Activated effector memory CD4-positive, alpha-beta T cell treated with Interleukin-2 at 50 U/mL for 16 hours (primary cell): ENCODE results near the gene MYADML2.

Experiments
- DNase-seq: peaks from one replicate; pipeline ENCODE4 v3.0.0-alpha.2; 2020

Gene MYADML2

DNA sequence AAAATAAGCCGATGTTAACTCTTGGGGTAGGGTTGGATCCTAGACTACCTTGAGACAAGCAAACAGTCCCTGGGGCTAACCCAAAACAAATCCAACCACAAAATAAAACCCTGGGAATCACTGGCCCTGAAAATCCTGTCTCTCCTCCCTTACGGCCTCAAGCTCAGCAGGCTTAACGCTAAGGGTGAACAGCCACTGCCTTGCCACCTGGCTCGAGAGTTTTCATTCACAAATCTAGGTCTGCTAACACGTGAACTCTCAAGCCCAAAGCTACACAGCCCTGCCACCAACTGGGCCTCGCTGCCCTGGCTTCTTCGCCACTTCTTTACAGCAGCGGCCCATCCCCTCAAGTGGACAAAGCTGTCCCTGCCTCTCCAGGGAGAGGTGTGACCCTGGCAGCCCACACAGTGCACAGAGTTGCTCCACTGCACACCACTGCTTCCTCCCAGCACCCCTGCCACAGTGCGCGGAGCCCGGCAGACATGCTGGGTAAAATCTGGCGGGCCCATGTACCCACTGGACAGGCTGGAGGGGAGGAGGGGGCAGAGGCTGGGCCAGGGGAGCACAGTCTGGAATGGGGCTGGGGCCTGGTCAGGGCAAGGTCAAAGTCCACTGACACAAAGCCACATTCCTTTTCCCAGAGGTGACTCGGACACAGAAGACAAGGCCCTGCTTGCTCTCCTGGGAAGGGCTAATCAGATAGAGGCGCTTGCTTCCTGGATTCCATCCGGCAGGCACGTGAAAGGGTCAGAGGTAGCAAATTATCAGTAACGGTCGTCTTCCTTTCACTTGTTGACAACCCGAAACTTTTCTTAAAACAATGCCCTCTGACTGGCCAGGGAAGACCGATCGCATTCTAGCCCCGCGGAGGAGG, 36.8 kb downstream of the MYADML2 start:
- DNase-seq = no peak

DNA sequence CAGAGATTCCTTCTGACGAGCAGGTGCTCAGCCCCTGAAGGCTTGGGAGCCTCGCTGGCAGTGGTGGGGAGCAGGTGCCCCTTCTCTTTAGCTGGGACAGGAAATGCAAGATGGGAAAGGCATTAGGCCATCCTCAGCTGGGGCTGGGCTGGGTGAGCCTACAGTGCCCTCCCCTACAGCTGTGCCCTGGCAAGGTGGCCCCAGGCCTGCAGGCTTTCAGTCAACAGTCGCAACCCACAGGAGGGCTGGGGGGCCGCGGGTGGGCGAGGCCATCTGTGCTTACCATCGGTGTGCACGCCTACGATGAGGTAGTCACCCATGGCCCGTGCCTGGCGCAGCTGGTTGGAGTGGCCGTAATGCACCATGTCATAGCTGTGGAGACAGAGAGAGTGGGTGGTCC, 37.8 kb downstream of the MYADML2 start:
- DNase-seq = no peak

DNA sequence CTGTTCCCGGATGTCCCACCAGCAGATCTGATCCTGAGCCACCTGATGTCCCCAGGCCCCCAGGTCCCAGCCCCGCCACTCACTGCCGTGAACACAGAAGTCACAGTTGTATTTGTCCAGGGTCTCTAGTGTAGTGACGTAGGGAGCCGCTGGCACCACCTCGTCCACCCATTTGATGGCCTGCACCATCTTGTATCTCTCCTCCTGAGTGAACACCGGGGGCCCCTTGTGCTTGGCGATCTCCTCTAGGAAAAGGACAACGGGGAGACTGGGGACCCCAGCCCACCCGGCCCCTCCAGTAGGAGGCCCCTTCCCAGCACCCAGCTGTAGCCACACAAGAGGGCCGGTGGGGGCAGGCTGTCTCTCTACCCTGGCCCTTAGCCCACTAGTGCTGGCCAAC, 38.2 kb downstream of the MYADML2 start:
- DNase-seq = no peak

DNA sequence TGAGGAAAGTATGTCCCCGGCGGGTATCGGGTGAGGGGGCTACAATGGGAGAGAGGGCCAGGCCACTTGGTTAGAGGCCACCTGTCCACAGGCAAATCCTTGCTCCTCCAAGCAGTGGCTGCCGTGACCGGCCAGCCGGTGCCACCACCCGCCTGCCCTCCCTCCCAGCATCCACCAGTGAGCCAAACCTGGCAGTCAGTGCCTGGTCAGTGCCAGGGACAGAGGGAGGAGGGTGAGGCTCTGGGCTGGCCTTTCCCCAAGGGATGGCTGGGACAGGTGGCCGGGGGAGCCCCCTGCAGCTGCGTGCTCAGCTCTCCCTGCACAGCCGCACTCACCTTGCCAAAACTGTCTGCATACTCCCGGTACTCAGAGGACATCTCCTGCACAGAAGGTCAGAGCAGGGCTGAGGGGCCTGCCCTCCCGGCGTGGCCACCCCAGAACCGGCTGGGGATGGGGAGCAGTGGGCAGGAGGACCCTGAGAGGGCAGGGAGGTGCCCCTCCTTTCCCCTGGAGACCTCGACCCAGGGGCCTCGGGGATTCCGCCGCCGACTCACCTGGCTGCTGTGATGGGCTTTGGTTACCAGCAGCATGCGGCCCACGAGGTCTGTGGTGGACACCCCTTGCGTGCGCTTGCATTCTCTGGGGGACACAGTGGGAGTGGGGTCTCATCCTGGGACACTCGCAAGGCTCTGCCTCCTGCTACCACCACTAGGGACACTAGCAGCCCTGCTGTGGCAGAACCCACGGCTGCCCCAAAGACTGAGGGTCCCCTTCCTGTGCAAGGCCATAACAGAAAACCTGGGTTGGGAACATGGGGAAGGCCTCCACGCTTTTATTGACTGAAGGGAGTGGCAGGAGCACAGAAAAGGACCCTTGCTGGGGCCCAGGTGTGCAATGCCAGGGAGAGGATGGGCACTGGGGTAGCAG, 39.6 kb downstream of the MYADML2 start:
- DNase-seq = no peak

DNA sequence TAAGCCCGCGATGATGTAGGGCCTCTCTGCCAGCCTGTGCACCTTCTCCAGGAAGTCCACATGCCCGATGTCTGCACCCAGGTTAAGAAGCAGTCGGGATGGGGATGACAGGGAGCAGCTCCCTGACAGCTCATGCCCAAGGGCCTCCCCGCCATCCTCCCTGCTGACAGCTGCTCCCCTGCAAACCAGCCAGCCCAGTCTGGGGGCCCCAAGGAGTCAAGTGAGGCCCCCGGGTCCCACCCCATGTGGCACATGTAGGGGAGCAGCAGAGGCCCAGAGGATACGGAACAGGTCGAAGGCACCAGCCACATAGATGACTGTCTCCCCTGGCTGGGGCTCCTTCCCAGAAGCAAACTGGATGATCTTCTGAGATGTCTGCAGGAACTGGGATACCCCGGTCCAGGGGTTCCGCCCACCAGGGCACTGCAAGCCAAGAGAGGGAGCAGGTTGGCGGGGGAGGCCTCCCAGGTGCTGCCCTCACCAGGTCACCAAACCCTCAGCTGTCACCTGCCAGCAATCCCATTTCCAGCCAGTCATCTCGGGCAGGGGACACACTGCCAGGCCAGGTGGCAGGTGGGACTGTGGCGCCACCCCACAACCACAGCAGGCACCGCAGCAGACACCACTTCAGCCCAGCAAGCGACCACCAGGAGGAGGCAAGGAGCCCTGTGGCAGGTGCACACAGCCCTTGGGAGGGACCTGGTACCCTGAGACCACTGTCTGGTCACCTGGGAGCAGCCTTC, 40.4 kb downstream of the MYADML2 start:
- no peak for DNase-seq

DNA sequence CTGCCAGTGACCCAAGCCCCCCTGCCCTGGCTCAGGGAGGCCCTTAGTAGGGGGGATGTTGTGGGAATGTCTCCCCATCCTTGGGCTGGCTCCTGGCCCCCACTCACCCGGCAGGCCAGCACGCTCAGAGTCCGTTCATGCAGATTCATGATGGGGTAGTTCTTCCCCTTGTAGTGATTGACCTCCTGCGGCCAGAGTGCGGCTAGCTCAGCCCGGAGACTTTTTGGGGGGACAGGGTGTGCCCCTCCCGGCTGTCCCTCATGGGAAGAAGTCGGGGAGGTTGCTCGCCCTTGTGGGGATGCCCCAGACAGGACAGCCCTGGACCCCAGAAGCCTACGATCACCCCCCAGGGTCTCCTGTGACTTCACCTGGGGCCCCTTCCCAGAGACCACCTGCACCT, 41.0 kb downstream of the MYADML2 start:
- no peak for DNase-seq

DNA sequence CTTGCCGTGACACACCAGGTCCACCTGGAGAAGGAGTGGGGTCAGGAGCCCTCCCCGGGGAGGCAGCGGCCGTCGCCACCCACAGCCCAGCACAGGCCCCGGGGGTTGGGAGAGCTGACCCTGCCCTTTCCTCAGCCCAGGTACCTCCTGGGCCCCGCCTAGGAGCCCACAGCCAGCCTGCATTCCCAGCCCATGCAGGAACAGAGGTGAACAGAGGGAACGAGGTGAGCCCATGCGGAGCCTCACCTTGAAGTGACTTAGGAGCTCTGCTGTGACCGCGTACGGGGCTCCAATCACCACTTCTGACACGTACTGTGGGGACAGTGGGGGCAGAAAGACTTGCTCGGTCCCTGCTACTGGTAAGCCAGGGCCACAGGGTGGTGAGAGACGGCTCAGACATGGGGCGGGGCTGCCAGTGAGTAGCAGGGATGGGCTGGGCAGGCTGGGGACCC, 41.6 kb downstream of the MYADML2 start:
- DNase-seq = no peak

DNA sequence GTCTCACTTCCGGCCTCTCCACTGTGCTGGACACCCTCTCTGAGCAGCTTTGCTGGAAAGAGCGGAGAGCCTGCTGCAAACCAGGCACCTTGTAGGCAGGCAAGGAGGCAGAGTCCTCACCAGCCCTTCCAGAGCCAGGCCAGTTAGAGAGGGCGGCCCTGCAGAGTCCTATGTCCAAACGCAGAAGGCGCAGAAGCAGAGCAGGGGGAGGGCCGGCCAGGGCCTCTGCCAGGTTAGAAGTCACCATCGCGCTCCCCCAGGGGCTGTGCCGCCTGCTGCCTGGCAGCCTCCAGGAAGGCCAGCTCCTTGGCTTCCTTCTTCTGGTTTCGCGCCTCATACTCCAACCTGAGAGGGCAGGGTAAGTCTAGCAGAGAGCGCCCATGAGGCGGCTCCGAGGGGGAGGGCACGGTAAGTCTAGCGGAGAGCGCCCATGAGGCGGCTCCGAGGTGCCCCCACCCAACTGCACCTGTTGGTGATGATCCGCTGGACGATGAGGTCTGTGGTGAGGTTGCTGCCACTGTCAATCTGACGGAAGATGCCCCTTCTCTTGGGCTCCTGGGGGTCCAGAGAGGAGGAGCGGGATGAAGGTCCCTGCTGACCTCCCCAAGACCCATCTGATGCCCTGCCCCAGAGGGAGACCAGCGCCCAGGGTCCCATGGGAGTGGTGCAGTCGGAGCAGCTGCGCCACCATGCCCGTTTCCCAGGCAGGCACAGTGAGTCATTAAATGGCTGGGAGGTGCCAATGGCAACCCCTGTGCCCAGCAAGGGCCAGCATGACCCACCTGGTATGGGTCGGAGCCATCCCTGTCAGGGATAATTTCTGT, 42.2 kb downstream of the MYADML2 start:
- DNase-seq = no peak

DNA sequence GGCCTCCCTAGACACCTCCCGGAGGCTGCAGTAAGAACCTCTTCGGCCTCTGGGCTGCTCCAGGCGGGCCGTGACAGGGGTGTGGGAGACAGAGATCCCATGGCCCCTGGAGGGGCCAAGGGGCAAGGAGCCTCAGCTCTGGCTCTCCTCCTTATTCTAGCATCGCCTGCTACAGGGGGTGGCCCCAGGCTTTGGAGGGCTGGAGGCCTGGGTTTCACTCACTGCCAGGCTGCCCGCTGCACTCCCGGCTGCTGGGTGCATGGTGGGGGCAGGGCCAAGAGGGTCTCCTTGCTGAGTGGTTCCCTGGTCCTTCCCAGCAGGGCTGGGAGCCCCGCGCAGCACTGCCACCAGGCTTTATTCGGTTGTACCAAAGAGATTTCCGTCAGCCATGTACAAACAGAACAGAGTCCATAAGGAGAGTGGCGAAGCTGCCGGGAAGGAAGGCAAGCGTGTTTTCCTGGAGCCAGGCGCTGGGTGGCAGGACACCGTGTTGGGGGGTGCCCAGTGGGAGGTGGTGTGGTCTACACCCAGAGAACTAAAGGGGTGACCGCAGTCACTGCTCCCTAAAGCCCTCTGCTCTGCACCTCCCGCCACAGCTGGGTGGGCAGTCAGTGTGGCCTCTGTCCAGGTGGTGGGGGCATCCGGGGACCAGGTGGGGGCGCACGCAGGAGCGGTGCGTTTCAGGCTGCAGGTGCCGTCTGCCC, 43.0 kb downstream of the MYADML2 start:
- no peak for DNase-seq

DNA sequence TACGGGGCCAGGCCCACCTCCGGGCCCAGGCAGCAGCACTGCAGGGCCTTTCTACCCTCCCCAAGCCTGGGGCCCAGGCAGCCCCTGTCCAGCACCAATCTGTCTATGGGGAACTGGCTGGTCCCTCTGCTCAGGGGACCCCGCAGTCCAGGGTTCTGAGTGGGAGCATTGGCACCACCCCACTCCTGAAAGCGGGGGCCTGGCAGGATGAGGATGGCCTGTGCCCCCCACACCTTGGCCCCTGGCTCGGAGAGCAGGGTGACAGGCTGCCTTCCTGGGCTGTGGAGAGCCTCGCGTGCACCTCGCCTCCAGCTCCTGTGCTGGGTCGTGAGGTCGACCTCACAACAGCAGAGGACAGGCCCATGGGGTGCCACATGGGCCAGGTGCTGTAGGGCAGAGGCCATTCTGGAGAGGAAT, 43.6 kb downstream of the MYADML2 start:
- DNase-seq = no peak

DNA sequence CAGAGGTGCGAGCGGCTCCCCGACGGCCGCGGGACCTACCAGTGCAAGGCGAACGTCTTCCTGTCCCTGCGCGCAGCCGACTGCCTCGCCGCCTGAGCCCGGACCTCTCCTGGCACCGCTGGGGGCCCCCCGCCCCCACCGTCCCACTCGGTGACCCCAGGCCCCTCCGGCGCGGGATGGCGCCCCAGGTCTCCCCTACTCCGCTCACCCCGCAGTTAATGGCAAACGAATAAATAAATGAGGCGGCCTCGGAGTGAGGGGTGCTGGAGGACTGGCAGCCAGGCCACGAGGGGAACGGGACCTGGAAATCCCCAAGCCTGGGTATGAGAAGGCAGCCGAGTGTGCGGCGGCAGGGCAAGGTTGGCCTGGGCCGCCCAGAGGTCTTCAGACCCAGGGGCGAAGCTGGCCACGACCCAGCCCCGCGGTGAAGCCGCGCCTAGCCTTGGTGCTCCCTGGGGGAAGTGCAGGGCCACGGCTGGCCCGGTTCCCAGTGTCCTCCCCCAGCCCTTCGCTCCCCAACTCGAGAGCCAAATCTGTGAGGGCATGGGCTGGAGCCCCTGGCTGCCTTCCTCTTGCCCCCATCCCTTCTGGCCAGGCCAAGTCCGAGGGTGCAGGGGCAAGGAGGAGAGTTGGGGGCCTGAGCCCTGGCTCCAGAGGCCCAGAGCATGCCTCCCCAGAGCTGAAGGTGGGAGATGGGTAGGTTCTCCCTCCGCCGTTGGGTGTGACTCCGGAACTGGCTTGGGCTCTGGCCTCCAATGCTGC, 44.2 kb downstream of the MYADML2 start:
- no peak for DNase-seq

DNA sequence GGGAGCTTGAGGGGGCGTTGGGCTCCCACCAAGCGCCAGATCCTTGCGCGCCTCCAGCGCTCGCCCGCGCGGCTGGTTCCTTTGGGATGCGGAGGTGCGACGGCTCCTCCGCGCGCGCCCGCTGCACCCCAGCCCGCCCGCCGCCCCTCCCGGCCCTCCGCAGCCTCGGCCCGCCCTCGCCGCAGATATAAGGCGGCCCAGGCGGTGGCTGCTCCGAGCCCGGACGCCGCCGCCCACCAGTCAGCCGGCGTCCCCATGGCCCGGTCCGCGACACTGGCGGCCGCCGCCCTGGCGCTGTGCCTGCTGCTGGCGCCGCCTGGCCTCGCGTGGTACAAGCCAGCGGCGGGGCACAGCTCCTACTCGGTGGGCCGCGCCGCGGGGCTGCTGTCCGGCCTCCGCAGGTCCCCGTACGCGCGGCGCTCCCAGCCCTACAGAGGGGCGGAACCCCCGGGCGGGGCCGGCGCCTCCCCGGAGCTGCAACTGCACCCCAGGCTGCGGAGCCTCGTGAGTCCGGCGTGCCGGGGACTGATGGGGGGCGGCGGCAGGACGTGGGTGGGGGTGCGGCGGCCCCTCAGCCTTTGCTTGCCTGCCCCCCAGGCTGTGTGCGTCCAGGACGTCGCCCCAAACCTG, 44.9 kb downstream of the MYADML2 start, which contains the start of gene NPB:
NPB (plus strand) TSS at position 216 of the 630 bp plus-strand sequence; CDS start at position 256, 40 bp downstream.
- no peak for DNase-seq

DNA sequence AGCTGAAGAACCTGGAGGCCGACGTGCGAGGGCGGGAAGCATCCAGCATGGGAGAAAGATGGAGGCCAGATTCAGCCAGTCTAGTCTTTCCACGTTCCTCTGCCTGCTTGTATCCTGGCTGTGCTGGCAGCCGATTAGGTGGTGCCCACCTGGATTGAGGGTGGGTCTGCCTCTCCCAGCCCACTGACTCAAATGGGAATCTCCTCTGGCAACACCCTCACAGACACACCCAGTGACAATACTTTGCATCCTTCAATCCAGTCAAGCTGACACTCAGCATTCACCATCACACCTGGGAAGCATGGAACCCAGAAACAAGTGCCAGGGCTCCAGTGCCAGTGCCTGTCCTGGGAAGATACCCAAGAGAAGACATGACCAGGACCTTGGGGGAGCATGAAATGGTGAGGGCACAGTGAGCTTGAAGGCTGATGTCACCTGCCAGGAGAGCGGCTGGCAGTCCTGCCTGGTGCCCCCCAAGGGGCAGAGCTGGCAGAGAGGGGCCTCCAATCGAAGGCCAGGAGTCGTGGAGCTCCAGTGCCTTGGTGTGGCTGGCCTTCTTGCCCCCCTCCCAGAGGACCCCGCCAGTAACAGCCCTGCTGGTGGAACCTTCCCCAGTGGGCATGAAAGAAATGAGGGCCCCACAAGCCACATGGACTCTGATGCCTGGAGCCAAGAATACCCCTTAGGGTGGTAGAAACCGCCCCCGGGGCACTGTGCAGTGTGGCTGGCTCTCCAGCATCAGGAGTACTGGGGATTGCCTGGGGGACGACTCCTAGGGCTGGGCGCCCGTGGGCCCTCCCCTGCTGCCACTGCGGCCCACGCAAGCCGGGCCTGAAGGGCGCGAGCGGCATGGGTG, 45.6 kb downstream of the MYADML2 start:
- DNase-seq = no peak

DNA sequence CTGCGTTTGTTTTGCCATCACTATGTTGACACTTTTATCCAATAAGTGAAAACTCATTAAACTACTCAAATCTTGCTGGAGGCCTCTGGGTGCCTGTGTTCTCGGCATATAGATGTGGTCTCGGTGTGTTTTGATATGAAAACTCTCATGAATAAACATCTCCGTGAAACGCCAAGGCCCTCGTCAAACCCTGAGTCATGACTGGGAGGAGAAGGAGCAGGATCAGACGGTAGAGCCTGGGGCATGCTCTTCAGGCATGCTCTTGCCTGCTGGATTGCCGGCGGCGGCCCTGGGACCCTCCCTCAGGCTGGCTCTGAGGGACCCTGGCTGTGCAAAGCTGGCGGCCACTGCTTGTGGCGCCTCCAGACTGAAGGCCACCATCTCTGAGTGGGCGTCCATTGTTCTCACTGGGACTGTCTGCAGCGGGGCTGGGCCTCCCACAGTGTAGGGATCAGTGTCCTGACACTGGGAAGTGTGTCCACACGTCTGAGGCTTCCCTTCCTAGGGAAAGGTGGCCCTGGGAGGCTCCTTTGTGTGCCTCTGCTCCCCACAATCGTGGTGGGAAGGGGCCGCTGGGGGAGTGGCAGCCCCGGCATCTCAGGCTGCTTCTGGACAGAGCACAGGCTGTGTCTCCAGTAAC, 46.7 kb downstream of the MYADML2 start:
- DNase-seq = no peak

DNA sequence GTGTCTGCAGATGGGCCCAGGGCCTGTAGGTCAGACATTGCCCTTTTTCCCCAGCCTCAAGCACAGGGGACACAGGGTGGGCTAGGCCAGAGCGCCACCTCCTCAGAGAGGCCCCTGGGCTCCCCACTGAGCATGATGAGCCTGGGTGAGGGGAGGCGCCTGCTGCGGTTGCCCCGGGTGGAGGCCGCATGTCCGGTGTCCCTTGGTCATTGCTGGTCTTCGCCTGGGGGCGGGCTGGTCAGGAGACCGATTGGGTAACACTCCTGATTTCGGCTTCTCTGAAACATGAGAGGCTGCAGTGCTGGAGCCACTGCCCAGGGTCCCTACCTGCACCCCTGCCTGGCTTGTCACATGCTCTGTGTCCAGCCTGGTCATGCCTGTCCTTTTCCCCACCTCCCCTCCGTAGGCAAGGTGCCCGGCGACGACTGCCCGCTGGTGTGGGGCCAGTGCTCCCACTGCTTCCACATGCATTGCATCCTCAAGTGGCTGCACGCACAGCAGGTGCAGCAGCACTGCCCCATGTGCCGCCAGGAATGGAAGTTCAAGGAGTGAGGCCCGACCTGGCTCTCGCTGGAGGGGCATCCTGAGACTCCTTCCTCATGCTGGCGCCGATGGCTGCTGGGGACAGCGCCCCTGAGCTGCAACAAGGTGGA, 47.4 kb downstream of the MYADML2 start:
- DNase-seq = no peak

DNA sequence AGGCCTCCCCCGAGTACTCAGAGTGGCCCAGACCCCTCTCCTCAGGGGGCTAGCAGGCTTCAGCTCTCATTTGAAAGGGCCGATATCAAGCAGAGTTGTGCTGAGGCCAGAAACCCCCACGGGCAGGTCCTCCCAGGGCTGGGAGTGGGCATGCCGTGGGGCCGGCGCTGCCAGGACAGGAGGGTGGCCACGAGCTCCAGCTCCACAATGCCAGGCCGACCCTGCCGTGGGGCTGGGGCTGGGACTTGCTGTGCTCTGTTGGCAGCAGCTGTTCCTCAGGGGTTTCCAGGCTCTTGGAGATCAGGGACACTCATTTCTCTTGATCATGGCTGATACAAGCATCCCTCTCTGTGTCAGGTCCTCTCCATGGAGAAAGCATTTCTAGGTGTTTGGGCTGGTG, 48.1 kb downstream of the MYADML2 start:
- DNase-seq = no peak

DNA sequence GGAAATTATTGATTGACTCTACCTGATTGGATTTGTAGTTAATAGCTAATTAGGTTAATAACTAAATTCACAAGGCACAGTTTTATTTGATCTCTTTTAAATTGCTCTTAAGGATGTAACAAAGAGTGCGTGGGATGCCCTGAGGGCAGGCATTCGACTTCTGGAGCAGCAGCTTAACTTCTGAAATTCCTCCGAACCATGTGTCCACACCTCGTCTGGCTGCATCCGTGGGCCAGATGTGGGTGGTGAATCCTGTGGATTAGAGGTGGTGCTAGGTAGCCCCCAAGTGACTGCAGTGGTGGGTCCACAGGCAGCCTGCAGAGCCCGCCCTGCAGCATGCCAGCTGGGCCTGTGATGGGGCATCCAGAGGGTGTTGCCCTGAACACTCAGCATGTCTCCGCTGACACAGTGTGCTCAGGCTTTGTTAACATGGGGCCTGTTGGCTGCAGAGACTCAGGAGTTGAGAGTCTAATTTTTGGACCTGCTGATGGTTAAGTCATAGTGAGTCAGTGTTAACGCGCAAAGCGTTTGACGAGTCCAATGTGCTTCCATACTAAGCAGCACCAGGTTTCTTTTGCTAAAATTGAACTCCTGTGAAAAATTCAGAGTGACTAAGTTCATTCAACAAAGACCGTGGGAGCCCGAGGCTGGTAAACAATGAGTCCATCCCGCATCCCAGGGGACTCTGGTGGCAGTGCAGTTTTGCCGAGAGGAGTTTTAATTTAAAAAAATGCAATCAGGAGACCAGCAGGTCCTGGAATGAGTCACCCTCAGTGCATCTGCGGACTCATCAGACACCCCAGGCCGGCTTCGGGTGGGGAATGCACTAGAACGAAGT, 48.8 kb downstream of the MYADML2 start:
- no peak for DNase-seq
